ENCODE data around the gene MSL3B.

The MSL3B gene

DNA sequence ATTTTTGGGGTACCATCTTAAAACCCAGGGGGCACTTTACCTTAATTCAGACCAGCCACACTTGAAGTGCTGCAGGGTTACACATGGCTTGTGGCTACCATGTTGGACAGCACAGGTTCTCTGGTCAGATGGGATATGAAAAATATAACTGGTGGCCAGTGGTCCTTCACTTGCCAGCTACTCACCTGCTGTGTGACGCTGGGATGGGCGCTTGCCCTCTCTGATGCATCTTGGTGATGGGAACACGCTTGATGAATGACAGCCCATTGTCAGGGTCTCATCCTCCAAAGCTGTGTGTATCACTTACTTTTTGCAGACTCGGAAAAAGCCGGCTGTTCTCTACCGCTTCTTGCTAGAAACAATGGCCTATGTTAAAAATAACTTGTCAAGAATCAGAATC lies 36.3 kb downstream of the MSL3B start:
- TF ChIP-seq, protein P1, sequence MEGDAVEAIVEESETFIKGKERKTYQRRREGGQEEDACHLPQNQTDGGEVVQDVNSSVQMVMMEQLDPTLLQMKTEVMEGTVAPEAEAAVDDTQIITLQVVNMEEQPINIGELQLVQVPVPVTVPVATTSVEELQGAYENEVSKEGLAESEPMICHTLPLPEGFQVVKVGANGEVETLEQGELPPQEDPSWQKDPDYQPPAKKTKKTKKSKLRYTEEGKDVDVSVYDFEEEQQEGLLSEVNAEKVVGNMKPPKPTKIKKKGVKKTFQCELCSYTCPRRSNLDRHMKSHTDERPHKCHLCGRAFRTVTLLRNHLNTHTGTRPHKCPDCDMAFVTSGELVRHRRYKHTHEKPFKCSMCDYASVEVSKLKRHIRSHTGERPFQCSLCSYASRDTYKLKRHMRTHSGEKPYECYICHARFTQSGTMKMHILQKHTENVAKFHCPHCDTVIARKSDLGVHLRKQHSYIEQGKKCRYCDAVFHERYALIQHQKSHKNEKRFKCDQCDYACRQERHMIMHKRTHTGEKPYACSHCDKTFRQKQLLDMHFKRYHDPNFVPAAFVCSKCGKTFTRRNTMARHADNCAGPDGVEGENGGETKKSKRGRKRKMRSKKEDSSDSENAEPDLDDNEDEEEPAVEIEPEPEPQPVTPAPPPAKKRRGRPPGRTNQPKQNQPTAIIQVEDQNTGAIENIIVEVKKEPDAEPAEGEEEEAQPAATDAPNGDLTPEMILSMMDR (IDR thresholded peaks at IDR 0.05; ENCODE audit: insufficient read depth, low read depth, low read length): no peak
- no peak overlapping the region for H3K4me3 ChIP-seq (ENCODE audit: low read depth, low read length)
- DNase-seq (ENCODE audit: low read depth): no peak

DNA sequence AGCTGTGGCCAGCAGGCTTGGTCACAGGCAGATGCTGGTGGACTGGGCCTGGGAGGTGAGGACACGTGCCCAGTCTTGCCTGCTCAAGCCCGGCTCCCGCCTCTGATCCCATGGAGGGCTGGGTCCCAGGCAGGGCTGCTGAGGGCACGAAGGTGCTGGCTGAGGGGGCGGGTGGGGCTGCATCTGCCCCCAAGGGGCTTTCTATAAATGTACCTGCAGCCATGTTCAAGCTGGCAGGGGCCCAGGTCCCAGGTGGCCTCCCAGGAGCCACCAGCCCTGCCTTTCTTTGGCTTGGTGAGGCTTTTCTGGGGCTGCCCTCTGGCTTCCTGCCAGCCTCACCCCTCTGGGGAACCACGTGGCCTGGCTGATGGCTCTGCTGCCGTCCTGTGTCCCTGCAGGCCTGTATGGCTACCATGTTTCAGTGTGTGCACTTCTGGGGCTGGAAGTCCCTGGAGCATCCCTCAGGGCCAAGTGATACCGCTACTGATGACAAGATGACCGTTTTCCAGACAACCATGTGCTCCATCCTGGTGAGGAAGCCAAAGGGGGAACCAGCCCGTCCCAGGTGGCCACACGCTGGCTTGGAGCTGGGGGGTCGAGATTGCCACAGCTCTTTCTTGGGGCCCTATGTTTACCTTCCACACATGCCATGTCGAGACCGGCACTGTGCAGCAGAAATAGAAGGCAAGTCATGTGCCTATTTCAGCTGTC lies 37.0 kb downstream of the MSL3B start:
- TF ChIP-seq, protein P1 (IDR thresholded peaks at IDR 0.05; ENCODE audit: insufficient read depth, low read depth, low read length): no peak
- DNase-seq (ENCODE audit: low read depth): no peak
- no peak overlapping the region for H3K4me3 ChIP-seq (ENCODE audit: low read depth, low read length)

- DNase-seq (ENCODE audit: low read depth): no peak
- H3K4me3 ChIP-seq (ENCODE audit: low read depth, low read length): no peak overlapping the region
- TF ChIP-seq, protein P1 (IDR thresholded peaks at IDR 0.05; ENCODE audit: insufficient read depth, low read depth, low read length): no peak
Observed at GRCh38 chr2:233830111-233830802, 37.9 kb downstream of the MSL3B start.

DNA sequence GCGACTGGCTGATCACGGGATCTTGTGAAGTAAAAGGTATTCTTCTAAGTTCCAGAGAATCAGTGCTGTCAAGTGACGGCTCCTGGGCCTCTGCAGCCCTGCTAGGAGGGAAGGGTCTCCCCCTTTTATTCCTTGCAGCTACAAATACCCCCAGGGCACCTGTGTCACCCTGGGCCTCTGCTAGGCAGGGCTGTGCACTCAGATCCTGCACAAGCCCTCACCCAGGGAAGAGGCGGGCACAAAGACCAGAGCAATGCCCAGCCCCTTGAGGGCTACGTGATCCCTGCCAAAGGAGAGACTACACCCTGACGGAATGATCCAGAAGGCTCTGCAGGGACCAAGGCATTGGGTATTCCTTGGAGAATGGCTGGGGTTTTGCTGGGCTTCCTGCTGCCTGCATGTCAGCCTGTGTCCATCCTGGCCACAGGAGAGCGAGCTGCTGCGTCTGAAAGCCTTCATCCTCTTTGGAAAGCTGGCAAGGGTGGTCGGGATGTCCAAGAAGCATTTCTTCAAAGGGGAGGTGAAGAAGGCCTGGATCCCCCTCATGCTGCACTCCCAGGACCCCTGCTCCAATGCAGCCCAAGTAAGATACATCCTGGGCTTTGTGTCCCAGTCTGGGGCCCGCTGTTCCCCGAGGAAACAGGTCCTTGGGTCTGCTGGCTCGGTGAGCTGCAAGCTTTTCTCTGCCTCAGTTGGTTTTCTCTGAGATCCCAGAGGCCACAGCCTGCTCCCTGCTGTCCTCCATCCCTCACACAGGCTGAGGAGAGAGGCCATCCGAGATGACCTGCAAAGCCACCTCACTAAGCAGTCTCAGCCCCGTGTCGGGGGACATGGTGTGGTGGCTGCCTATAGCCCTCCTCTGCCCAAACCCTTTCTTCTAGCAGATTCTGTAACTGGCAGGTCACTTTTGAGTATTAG lies 38.7 kb downstream of the MSL3B start:
- H3K4me3 ChIP-seq (ENCODE audit: low read depth, low read length): no peak overlapping the region
- DNase-seq (ENCODE audit: low read depth): no peak
- TF ChIP-seq, protein P1 (IDR thresholded peaks at IDR 0.05; ENCODE audit: insufficient read depth, low read depth, low read length): no peak

DNA sequence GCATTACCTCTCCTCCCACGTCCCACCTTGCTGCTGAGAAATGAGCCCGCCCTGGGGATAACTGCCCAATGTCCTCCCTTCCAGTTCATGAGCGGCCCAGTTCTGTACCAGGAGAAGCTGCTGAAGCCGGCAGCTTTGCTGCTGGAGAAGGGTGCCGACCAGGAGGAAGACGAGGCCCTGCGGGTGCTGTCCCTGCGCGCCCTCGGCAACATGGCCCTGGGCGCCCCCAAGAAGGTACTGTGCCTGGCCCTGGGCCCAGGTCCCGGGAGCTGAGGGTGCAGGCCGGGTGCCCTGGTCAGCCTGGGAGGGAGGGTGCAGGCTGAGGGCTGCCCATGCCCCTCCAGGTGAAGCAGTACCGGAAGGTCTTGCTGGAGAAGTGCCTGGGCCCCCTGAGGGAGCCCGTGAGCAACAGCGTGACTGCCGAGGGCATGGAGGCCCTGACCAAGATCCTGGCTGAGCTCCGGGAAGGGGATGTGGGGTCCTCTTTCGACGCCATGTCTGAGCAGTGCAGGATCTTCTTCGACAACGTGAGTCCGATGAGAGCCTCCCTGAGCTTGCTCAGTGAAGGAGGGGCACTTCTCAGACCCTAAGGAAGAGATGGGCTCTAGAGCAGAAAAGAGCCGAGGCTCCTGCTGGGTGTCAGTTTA lies 39.5 kb downstream of the MSL3B start:
- no peak for DNase-seq (ENCODE audit: low read depth)
- TF ChIP-seq, protein P1 (IDR thresholded peaks at IDR 0.05; ENCODE audit: insufficient read depth, low read depth, low read length): no peak
- H3K4me3 ChIP-seq (ENCODE audit: low read depth, low read length): no peak overlapping the region

DNA sequence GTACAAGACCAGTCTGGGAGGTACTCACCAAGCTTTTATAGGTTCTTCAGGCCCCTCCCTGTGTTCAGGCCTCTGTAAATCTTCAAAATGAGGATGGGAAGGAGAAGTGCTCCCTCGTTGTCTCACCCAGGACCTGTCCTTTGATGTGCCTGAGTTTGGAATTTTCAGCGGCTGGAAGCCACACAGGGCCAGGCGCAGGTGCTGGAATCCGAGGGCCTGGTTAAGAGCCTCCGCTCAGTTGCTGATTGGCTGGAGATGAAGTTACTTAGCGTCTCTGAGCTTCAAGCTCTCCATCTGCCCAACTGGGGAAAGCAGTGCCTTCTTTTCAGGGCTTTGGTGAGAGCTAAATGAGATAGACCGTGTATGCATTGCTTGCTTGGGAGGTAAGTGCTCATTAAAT lies 43.8 kb downstream of the MSL3B start:
- TF ChIP-seq, protein P1 (IDR thresholded peaks at IDR 0.05; ENCODE audit: insufficient read depth, low read depth, low read length): no peak
- no peak overlapping the region for H3K4me3 ChIP-seq (ENCODE audit: low read depth, low read length)
- no peak for DNase-seq (ENCODE audit: low read depth)
